Keratinocyte (primary cell): ENCODE measurements around the gene HES7. TPM values are rescaled to one million over a fixed set of nuclear protein-coding genes. Genes with fewer than 3 reads are reported as not detected.

ENCODE experiments used
- DNase-seq: peaks from one replicate; pipeline ENCODE4 v3.0.0-alpha.2; 2011; ENCODE audit warnings: low read depth, missing footprints, low spot score
- FAIRE-seq: peaks from 2 replicates; lab custom pipeline; 2011; peaks lifted over from hg19 to GRCh38; lab: Jason Lieb, UNC
- H2AFZ ChIP-seq: 2 replicates; pipeline ENCODE4 v1.6.0; 2012; ENCODE audit warnings: low read length, control low read depth, inconsistent platforms; ENCODE audit not compliant: control insufficient read depth
- H3K27ac ChIP-seq: 2 replicates; pipeline ENCODE4 v1.5.1; 2011; ENCODE audit warnings: low read length; ENCODE audit not compliant: control insufficient read depth, insufficient read depth
- H3K27me3 ChIP-seq: 3 replicates; pipeline ENCODE4 v1.6.0; 2011; ENCODE audit warnings: low read length; ENCODE audit not compliant: control insufficient read depth, insufficient read depth; ENCODE audit errors: extremely low read depth
- H3K36me3 ChIP-seq, 2 experiments: 2 replicates in 1 of 2; 3 replicates in 1 of 2; pipeline ENCODE4 v1.5.1; 2011; ENCODE audit warnings: low read length in 2 of 2, mild to moderate bottlenecking in 1 of 2; ENCODE audit not compliant: control insufficient read depth in 2 of 2, insufficient read depth in 2 of 2; ENCODE audit errors: extremely low read depth in 1 of 2
- H3K4me1 ChIP-seq: 3 replicates; pipeline ENCODE4 v1.5.1; 2011; ENCODE audit warnings: low read length; ENCODE audit not compliant: control insufficient read depth, insufficient read depth; ENCODE audit errors: extremely low read depth
- H3K4me2 ChIP-seq: 3 replicates; pipeline ENCODE4 v1.6.0; 2011; ENCODE audit warnings: low read depth, low read length; ENCODE audit not compliant: control insufficient read depth, insufficient read depth; ENCODE audit errors: extremely low read depth
- H3K4me3 ChIP-seq, 3 experiments: fragments of 200-600 bp in 1 of 3; sonication (generic) in 1 of 3; 2 replicates in 2 of 3; 3 replicates in 1 of 3; pipeline ENCODE4 v1.5.1; 2011 to 2016; ENCODE audit warnings: low read length in 3 of 3, mild to moderate bottlenecking in 3 of 3, control low read depth in 2 of 3, inconsistent platforms in 1 of 3, low read depth in 1 of 3, mixed read lengths in 1 of 3, mixed run types in 1 of 3, moderate library complexity in 1 of 3; ENCODE audit not compliant: control insufficient read depth in 2 of 3, insufficient read depth in 2 of 3; ENCODE audit errors: extremely low read depth in 1 of 3
- H3K79me2 ChIP-seq: 2 replicates; pipeline ENCODE4 v1.6.0; 2012; ENCODE audit warnings: low read length; ENCODE audit not compliant: control insufficient read depth, insufficient read depth
- H3K9ac ChIP-seq: 3 replicates; pipeline ENCODE4 v1.6.0; 2011; ENCODE audit warnings: low read length; ENCODE audit not compliant: control insufficient read depth, insufficient read depth; ENCODE audit errors: extremely low read depth
- H3K9me1 ChIP-seq: 3 replicates; pipeline ENCODE4 v1.6.0; 2011; ENCODE audit warnings: low read length; ENCODE audit not compliant: control insufficient read depth, insufficient read depth; ENCODE audit errors: extremely low read depth
- H3K9me3 ChIP-seq: 2 replicates; pipeline ENCODE4 v1.5.1; 2012; ENCODE audit warnings: low read depth, low read length; ENCODE audit not compliant: control insufficient read depth
- H4K20me1 ChIP-seq: 3 replicates; pipeline ENCODE4 v1.6.0; 2011; ENCODE audit warnings: low read length; ENCODE audit not compliant: control insufficient read depth, insufficient read depth; ENCODE audit errors: extremely low read depth
- CTCF ChIP-seq, 3 experiments: IDR thresholded peaks in 1 of 3; conservative IDR thresholded peaks in 1 of 3; optimal IDR thresholded peaks in 1 of 3; 2 replicates in 2 of 3; 3 replicates in 1 of 3; pipeline versions ENCODE3 to v1.5.1; 2011; ENCODE audit warnings: low read length in 3 of 3, mild to moderate bottlenecking in 3 of 3, moderate library complexity in 2 of 3, control low read depth in 1 of 3, inconsistent platforms in 1 of 3; ENCODE audit not compliant: insufficient read depth in 2 of 3; ENCODE audit errors: extremely low read depth in 1 of 3
- EZH2 ChIP-seq: IDR thresholded peaks from one replicate; pipeline ENCODE4 v1.6.1; 2012; ENCODE audit warnings: inconsistent platforms, mild to moderate bottlenecking, low read length, moderate library complexity
- dilution Hi-C: fragments of 300-500 bp; cut with MboI; formaldehyde crosslinking; loops from one replicate; pipeline ENCODE4 v1.7.0; 2020; ENCODE audit warnings: low sequenced_read_pairs; ENCODE audit not compliant: extremely low pct_ligation_motif_present
- polyA plus RNA-seq, 5 experiments: library from polyadenylated mRNA; depleted of rRNA in 3 of 5; stranded (reverse) in 3 of 5; stranded (forward) in 1 of 5; unstranded in 1 of 5; fragments of >200 nt; gene quantifications; 1 replicate in 1 of 5; 2 replicates in 3 of 5; 3 replicates in 1 of 5; pipeline versions ENCODE4 v1.2.1 to v1.2.3, GENCODE V29; 2011 to 2012; ENCODE audit warnings: missing spikeins in 2 of 5, low read depth in 1 of 5, low replicate concordance in 1 of 5

Gene HES7
- polyA plus RNA-seq, 1 donor (not counting 4 experiments of a cell fraction or from before 2014, with no cell fraction given) = 0.33 TPM

GRCh38 chr17:8131844-8132441 is 8.0 kb upstream of the HES7 start:
- H3K9me1 ChIP-seq = no peaks in the 10 kb centered on the region
- H3K9me3 ChIP-seq = no peaks in the 10 kb centered on the region
- H3K4me1 ChIP-seq = peaks cover 10% of the 10 kb centered on the region
- H3K9ac ChIP-seq = no peak overlapping the region
- H4K20me1 ChIP-seq = no peaks in the 10 kb centered on the region
- no peak overlapping the region for H3K4me2 ChIP-seq
- H2AFZ ChIP-seq = no peak overlapping the region
- H3K27me3 ChIP-seq = no peaks in the 10 kb centered on the region
- no peak overlapping the region for H3K4me3 ChIP-seq
- H3K36me3 ChIP-seq = no peaks in the 10 kb centered on the region
- no peak overlapping the region for H3K27ac ChIP-seq
- FAIRE-seq = no peak
- no peaks in the 10 kb centered on the region for H3K79me2 ChIP-seq
- dilution Hi-C loops = no loop called here
- TF ChIP-seq CTCF (optimal IDR thresholded peaks at IDR 0.05 in 1 of 3, IDR thresholded peaks at IDR 0.05 in 1 of 3, conservative IDR thresholded peaks at IDR 0.05 in 1 of 3; ENCODE audit: extremely low read depth in 1 of 3, insufficient read depth in 2 of 3, low read length in 3 of 3) (no peak), EZH2 (no peak)
- no peak for DNase-seq

GRCh38 chr17:8128125-8128784 is 4.3 kb upstream of the HES7 start:
- H3K27me3 ChIP-seq = peaks cover 19% of the 10 kb centered on the region
- dilution Hi-C loops = no loop called here
- no peak overlapping the region for H3K9ac ChIP-seq
- no peaks in the 10 kb centered on the region for H3K79me2 ChIP-seq
- DNase-seq (no peak), FAIRE-seq (no peak)
- H3K9me3 ChIP-seq = no peaks in the 10 kb centered on the region
- TF ChIP-seq EZH2 (no peak), CTCF (optimal IDR thresholded peaks at IDR 0.05 in 1 of 3, IDR thresholded peaks at IDR 0.05 in 1 of 3, conservative IDR thresholded peaks at IDR 0.05 in 1 of 3; ENCODE audit: extremely low read depth in 1 of 3, insufficient read depth in 2 of 3, low read length in 3 of 3) (no peak)
- H3K4me2 ChIP-seq = no peak overlapping the region
- no peak overlapping the region for H3K27ac ChIP-seq
- H3K4me3 ChIP-seq = no peak overlapping the region
- H3K4me1 ChIP-seq = peaks cover 27% of the 10 kb centered on the region
- peaks cover 2% of the 10 kb centered on the region for H4K20me1 ChIP-seq
- H3K36me3 ChIP-seq = no peaks in the 10 kb centered on the region
- peaks cover 3% of the 10 kb centered on the region for H3K9me1 ChIP-seq
- H2AFZ ChIP-seq = no peak overlapping the region
